ENCODE data around the gene PPP2R2B.

PPP2R2B gene

GRCh38 chr5:146849694-146850303, 28.8 kb downstream of the PPP2R2B start:
- no peak overlapping the region for H3K27ac ChIP-seq (replicated peaks)
- no peak for TF ChIP-seq POLR2AphosphoS5 (IDR thresholded peaks at IDR 0.05; ENCODE audit: low read depth)
- no peak for TF ChIP-seq GABPA (IDR thresholded peaks at IDR 0.05; ENCODE audit: low read depth)
- TF ChIP-seq CTCF (IDR thresholded peaks at IDR 0.05; ENCODE audit: insufficient read depth, low read length): no peak
- TF ChIP-seq SPI1 (IDR thresholded peaks at IDR 0.05; ENCODE audit: borderline replicate concordance, low read depth): no peak
- TF ChIP-seq REST (IDR thresholded peaks at IDR 0.05; ENCODE audit: insufficient replicate concordance, low read depth): no peak
- H3K27me3 ChIP-seq (ENCODE audit: insufficient read depth, poor library complexity, severe bottlenecking): no peaks in the 10 kb centered on the region
- no peak for DNase-seq (ENCODE audit: low read depth in 1 of 2, low spot score in 1 of 2)
- no peak overlapping the region for H3K4me3 ChIP-seq (replicated peaks; ENCODE audit: insufficient read depth, low read length)

GRCh38 chr5:146848133-146848532, 30.4 kb downstream of the PPP2R2B start:
- no peak overlapping the region for H3K4me3 ChIP-seq (replicated peaks; ENCODE audit: insufficient read depth, low read length)
- H3K27ac ChIP-seq (replicated peaks): no peak overlapping the region
- H3K27me3 ChIP-seq (ENCODE audit: insufficient read depth, poor library complexity, severe bottlenecking): no peaks in the 10 kb centered on the region
- TF ChIP-seq POLR2AphosphoS5 (IDR thresholded peaks at IDR 0.05; ENCODE audit: low read depth): no peak
- no peak for DNase-seq (ENCODE audit: low read depth in 1 of 2, low spot score in 1 of 2)

- Histone ChIP-seq H3K27ac (replicated peaks) (no peak overlapping the region), H3K27me3 (ENCODE audit: insufficient read depth, poor library complexity, severe bottlenecking) (no peaks in the 10 kb centered on the region), H3K4me3 (replicated peaks; ENCODE audit: insufficient read depth, low read length) (no peak overlapping the region)
- TF ChIP-seq POLR2AphosphoS5 (IDR thresholded peaks at IDR 0.05; ENCODE audit: low read depth): no peak
- TF ChIP-seq GABPA (IDR thresholded peaks at IDR 0.05; ENCODE audit: low read depth): no peak
- TF ChIP-seq CTCF (IDR thresholded peaks at IDR 0.05; ENCODE audit: insufficient read depth, low read length): no peak
- TF ChIP-seq SPI1 (IDR thresholded peaks at IDR 0.05; ENCODE audit: borderline replicate concordance, low read depth): no peak
- no peak for TF ChIP-seq REST (IDR thresholded peaks at IDR 0.05; ENCODE audit: insufficient replicate concordance, low read depth)
- DNase-seq (ENCODE audit: low read depth in 1 of 2, low spot score in 1 of 2): no peak
Observed at GRCh38 chr5:146840016-146840415, 38.5 kb downstream of the PPP2R2B start.

- no peak overlapping the region for H3K27ac ChIP-seq (replicated peaks)
- no peaks in the 10 kb centered on the region for H3K27me3 ChIP-seq (ENCODE audit: insufficient read depth, poor library complexity, severe bottlenecking)
- TF ChIP-seq CTCF (IDR thresholded peaks at IDR 0.05; ENCODE audit: insufficient read depth, low read length) (no peak), SPI1 (IDR thresholded peaks at IDR 0.05; ENCODE audit: borderline replicate concordance, low read depth) (no peak), GABPA (IDR thresholded peaks at IDR 0.05; ENCODE audit: low read depth) (no peak), REST (IDR thresholded peaks at IDR 0.05; ENCODE audit: insufficient replicate concordance, low read depth) (no peak), POLR2AphosphoS5 (IDR thresholded peaks at IDR 0.05; ENCODE audit: low read depth) (no peak)
- DNase-seq (ENCODE audit: low read depth in 1 of 2, low spot score in 1 of 2): no peak
- no peak overlapping the region for H3K4me3 ChIP-seq (replicated peaks; ENCODE audit: insufficient read depth, low read length)
Observed at GRCh38 chr5:146836226-146836842, 42.2 kb downstream of the PPP2R2B start.
